NCI-H2171 (cell line): ENCODE data around the gene CRABP2.
A peak's percentile ranks its signal among the peaks of the same experiment; 100 is the strongest.

Experiments used
- DNase-seq: peaks from one replicate; lab custom pipeline; 2025; lab: John Stamatoyannopoulos, UW

Gene CRABP2

DNA sequence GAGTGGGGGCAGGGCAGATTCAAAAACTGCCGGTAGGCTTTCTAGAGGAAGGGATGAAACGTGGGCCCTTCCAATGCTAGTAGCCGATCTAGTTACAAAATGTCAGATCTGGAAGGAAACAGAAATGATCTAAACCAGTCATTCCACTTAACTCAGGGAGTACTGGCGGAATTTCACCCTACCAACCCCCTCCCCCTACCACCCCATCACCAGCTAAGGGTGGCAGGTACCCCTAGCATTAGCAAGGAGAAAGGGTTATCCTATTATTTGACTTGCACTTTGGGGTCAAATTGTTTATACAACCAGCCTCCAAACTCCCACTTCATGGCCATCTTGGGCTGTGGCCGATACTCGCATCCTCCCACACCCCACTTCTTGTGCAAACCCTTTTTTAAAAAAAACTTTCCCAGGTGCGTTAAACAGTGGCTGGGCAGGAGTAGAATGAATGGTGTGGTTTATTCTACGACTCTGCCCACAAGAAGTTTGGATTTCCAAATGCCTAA lies 36.1 kb upstream of the CRABP2 start:
- DNase-seq: no peak

DNA sequence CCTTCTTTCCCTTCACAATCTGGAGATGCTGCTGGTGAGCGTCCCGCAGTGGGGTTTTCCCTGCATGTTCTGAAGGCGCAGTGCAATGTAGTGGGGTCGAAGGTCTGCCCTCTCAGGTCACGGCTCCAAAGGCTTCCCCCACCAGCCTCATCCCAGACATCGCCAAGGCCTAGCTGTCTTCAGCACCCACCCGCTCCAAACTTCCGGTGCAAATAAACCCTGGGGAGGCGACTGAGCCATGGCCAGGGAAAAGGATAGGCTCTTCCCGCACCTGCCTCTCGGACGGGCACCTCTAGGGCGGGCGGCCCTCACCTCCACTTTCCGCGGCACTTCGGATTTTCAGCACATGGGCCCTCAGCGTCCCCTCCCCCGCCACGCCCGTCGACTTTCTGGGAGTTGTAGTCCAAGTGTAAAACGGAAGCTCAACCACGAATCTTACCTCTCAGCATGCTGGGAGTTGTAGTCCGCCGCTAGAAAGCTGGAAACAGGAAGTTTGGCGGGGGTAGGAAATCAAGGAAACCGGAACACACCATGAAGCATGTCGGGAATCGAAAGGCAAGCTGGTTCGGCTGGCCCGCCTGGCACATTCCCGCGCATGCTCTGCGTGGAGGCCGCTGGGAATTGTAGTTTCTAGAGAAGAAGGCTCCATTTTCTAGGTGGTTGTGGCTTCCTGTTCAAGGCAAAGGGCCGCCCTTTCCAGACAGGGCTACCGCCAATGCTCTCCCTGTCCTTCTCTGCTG lies 35.5 kb upstream of the CRABP2 start, which contains the start of gene MRPL24:
MRPL24 (minus strand) TSS at position 348 of the 740 bp plus-strand sequence. CDS start 2,384 bp downstream, outside the sequence.
- peak; percentile 97 for DNase-seq

DNA sequence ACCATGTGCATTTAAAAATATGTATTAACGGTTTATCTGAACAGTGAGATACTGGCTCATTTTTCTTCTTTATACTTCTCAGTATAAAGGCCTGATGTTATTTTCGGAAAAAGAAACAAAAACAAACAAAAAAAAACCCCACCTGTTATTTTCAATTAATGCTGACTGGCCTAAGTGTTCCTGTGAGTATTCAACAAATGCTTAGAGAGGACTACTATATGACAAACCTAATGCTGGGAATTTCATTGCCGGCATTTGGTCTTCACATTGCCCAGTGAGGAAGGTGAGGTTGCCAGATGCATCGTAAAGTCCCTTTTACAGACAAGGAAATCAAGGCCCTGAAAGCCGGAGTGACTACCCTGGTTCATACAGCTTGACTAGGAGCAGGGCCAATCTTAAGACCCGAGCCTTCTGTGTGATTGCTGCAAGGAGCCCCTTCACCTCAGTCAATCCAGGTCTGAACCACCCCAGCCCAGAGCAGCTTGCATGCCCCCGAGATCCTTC lies 34.9 kb upstream of the CRABP2 start:
- no peak for DNase-seq

DNA sequence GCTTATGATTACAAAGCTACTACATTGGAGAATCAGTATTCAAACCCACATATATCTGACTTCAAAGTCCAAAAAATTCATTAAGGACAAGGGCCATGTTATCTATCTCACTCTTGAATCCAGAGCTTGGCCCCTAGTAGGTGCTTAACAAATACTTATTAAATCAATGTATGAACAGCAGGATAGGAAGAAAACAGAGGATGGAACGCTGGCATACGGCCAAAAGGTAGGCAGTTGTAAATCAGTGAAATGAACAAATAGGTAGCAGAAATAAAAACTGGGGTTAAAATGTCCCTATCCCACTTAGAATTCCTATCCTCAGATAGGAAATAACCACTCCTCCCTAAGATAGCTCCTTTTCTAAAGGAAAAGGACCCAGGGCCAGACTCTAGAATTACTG lies 33.5 kb upstream of the CRABP2 start:
- DNase-seq: no peak

DNA sequence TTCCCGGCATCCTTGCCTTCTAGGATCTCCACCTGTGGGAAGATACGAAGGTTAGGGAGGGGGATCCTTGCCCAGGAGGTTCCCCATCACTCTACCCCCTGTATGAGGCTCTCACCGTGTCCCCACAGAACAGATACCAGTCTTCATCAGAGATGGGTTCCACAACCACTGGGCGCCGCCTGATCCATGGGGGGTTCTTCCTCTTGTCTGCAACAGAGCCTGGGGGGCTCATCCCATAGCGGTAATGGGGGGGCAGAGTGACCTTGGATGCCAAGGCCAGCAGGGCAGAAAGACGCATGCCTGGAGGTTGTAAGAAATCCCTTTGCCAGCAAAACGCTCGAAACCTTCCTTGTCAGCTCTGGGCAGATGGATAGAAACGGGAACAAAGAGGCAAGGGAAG lies 33.0 kb upstream of the CRABP2 start:
- no peak for DNase-seq

DNA sequence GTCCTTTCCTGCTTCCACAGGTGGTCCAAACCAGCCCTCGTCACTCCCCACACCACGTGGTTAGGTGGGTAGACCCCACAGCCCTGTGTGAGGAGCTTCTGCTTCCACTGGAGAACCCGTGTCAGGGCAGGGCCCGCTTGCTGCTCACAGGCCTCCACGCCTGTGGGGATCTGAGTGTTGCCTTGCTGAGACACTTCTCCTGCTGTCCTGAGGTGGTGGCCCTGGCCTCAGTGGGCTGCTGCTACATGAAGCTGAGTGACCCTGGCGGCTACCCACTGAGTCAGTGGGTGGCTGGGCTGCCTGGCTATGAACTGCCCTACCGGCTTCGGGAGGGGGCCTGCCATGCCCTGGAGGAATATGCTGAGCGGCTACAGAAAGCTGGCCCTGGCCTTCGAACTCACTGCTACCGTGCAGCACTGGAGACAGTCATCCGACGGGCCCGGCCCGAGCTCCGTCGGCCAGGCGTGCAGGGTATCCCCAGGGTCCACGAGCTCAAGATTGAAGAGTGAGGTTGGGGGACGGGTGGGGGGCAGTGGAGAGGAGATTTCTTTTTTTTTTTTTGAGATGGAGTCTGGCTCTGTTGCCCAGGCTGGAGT lies 28.7 kb upstream of the CRABP2 start:
- no peak for DNase-seq

DNA sequence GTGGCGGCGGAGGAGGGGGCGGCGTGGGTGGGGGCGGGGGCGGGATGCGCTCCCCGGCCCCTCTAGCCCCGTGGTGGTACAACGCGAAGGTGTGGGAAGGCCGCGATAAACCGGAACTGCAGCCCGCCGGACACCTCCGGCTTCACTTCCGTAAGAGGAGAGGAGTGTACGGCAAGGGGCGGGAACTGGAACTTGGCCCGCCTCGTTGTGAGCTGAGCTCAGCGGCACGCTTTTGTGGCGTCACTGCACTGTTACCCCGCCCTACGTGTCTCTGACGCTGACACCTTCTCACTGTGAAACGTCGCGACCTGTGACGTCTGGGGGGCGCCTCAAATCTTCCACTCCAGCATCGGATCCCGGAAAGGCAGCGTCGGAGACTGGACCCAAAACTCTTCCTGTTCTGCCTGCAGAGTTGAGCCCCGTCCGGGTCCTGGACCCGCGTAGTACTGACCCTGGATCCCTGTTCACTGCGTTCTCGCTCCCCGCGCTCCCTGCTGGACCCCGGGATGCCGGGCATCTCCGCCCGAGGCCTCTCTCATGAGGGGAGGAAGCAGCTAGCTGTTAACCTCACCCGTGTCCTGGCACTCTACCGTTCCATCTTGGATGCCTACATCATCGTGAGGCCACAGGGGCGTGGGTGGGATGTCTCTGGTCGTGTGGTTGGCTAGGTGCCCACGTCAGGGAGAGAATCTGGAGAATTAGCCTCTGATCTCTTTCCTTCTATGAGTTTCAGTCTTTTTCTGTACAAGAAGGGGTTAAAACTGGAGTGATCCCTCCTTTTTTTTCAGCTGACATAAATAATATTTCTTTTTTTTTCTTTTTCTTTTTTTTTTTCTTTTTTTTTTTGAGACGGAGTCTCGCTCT lies 23.4 kb upstream of the CRABP2 start, which contains the start of gene ISG20L2:
ISG20L2 (minus strand) TSS at position 168 of the 864 bp plus-strand sequence. CDS start 1,114 bp downstream, outside the sequence.
- DNase-seq: peak; percentile 94

DNA sequence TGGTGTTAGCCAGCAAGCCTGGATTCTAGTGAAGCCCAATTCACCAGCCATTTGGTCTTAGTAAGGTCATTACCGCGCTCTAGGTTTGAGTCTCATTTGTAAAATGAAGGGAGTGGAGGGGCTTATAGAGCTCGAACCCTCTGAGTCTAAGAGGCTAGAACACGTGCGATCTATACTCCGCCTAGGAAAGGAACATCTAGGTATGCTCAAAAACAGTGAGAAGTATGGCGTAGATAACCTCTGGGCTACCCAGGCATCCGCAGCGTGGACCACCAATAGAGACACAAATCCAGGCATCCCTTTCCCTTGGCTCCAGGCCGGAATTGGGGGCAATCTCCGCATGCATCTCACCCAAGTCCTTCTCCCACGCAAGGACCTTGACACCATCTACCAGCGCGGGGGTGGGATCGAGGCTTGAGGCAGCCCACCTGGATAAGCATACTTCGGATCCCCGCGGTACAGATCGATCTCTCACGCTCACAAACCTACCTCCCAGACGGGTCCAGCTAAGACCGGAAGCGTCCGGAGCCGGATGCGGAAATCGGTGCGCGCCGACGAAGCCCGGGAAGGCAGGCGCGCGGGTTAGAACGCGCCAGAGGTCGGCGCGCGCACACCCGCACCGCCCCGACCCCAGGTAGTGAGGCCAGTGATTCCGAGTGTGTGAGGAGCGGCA lies 22.7 kb upstream of the CRABP2 start, which contains the start of gene METTL25B:
METTL25B (plus strand) TSS at position 544 of the 673 bp plus-strand sequence. CDS start 636 bp downstream, outside the sequence.
- peak; percentile 77 for DNase-seq

DNA sequence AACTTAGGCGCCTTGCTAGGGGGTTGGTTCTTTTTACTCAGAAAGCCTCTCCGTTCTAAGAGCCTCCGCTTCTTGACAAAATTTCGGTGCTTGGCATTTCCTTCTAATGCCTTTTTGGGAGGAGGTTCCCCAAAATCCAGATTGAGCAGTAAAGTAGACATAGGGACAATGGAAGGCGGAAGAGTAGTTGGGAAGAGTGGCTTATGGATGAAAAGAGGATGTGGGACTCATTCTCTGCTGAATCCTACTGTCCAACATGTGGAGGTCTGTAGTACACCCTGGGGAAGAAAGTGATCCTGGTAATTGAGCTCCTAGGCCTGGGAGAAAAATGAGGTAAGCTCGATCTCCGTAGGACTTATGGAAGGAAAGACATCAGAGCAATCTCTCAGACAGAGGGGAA lies 22.1 kb upstream of the CRABP2 start:
- no peak for DNase-seq

DNA sequence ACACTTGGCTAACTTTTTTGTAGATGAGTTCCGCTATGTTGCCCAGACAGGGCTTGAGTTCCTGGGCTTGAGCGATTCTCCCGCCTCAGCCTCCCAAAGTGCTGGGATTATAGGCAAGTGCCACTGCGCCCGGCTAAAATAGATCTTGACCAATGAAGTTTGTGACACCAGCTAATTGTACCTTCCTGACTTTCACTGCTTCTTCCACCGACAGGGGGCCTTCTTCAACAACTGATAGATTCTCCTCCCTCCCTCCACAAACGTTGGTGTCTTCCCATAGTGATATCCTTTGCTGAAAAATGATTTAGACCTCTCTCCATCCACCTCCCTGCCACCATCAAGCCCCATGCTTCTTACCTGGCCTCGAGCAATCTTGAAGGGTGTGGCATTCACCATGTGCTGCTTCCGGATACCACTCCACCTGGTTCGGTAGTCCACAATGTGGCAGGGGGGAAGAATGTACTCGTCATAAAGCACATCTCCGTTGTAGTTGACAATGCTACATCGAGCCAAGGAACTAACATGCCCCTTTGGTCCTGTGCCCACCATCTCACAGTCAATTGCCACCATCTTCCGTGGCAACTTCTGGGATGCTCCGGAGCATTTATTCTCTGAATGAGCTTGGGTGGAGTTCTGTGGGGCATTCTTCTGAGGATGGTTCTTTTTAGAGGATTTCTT lies 21.3 kb upstream of the CRABP2 start:
- DNase-seq: peak; percentile 20

DNA sequence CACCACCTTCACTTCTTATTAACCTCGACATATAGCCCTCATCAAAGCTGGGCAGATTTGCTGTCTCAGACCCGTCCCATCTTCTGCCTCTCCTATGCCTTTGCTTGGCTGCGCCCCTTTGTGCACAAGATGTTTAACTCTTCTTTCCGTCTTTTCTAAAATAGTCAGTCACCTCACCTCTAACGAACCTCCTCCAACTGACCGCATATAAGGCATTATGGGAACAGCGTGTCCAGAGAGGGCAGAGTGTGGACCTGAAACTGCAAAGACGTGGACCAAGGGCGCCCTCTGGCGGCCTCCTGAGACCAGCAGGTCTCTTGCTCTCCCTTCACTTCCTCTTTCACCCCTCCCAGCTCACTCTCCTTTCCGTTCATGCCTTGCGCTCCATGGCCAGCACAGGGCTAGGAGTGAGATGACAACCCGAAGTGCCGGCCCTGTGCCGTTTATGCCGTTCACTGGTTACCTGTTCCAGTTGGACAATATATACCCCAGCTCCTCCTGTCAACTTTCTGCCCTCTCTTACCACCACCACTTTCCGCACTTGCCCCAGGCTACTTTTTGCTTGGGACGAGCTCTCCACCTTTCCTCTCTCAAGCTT lies 20.4 kb upstream of the CRABP2 start:
- DNase-seq: peak; percentile 39

DNA sequence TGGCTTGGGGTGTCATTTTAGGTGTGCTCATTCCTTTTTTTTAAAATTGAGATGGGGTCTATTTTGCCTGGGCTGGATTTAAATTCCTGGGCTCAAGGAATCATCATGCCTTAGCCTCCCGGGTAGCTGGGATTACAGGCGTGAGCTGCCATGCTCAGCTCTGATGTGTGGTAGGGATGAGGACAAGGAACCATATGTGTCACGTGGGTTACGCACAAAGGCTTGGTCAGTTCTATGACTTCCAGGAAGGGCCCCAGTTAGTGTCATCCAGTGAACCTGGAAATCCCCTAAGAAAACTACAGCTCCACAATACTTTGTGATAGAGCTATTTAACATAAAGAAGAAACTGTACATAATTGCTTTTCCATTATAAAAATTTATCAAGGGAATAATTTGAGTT lies 16.2 kb upstream of the CRABP2 start:
- DNase-seq: no peak

DNA sequence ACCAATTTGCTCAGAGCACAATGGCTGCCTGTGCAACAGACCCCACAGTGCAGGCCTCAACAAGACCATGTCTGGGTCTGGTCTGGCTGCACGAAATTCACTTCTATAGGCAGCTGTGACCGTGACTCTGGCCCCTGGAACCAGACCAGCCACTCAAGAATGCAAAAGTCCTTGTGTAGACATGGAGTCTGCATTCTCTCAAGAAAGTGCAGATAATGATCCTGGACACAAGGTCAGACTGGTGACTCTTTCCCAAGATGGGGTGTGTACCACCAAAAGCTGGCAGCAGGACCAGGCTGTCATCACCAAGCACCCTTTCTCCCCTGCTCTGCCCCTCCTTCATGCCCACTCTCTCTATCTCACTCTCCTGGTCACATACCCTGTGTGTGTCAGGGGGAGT lies 15.7 kb upstream of the CRABP2 start:
- DNase-seq: no peak

DNA sequence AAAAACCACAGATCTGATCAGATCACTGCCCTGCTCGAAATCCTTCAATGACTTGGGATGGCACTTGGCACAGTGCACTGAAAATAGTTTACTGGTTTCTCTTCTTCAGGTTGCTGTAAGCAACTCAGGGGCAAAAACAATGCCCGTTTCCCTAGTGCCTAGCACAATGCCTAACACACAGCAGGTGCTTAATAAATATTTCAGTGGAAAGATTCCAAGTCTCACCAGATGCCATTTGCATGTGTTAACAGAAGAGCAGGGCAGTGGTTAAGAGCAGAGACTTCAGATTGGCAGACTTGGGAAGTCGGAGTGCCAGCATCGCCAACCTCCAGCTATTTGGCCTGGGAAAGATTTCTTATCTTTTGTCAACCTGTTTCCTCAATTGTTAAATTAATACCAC lies 12.0 kb upstream of the CRABP2 start:
- DNase-seq: peak; percentile 36

DNA sequence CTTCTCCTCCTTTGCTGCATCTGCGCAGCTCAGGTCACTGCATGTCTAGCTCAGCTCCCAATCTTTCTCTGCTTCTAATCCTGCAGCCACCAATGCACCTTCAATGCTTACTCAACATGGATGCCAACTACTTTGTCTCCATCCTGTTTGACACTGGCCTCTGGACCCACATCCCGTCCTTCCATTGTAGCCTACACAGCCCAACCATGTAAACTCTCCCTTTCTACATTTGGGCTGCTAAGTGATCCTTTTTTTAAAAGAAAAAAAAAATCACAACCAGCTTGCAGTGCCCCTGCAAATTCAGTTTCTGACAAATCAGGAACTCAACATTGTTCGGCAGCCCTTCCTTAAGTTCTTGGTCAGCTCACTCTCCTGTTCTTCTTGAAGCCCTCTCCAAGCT lies 9.4 kb upstream of the CRABP2 start:
- no peak for DNase-seq

DNA sequence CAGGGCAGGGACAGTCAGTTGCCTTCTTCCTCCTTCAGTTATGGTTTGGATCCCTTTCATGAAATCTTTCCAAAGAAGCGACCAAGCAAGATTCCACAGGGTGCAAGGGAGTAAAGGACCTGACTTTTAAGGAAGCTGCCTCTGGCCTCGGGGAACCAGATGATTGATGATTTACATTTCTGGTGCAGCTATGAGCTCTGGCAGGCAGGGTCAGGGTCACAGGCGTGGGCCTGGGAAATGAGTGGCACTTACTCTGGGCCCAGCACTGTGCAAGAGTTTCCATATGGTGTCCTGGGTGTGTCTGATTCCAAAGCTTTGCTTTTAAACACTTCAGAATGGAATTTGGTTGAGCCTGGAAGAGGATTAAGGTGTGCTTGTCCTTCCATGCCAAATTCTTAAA lies 7.2 kb upstream of the CRABP2 start:
- DNase-seq: no peak

DNA sequence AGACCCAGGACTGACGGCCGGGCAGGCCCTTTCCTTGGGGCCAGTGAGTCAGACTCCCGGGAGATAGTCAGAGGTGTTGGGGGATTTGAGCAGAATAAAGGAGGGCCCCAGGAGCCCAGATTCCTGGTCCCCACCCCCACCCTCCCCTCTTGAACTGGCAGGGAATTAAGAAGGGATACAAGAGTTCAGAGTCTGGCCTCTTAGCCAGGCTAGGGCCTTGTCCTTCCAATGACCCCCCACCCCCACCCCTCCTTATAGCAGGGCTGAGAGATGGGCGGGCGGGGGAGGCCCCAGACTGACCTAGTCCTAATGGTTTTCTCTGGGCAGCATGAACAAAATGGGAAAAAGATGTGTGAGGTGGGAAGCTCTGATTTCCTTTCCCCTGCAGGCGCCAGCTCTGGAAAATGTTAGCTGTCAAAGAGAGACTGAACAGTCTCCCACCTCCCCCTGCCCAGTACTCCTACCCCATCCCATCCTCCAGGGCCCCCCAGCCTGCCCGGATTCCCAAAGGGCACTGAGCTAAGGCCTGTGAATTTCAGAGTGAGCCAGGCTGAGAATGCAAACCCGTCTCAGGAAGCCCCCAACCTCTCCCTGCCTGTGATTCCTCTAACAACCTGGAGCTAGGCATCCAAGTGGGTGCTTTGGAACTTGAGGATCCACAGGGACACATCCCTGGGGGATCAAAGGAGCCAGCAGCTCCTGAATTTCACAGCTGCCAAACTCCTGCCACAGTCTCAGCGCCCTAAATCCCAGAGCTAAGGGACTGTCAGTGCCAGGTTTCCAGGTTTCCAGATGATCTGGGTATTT lies 5.8 kb upstream of the CRABP2 start:
- no peak for DNase-seq

DNA sequence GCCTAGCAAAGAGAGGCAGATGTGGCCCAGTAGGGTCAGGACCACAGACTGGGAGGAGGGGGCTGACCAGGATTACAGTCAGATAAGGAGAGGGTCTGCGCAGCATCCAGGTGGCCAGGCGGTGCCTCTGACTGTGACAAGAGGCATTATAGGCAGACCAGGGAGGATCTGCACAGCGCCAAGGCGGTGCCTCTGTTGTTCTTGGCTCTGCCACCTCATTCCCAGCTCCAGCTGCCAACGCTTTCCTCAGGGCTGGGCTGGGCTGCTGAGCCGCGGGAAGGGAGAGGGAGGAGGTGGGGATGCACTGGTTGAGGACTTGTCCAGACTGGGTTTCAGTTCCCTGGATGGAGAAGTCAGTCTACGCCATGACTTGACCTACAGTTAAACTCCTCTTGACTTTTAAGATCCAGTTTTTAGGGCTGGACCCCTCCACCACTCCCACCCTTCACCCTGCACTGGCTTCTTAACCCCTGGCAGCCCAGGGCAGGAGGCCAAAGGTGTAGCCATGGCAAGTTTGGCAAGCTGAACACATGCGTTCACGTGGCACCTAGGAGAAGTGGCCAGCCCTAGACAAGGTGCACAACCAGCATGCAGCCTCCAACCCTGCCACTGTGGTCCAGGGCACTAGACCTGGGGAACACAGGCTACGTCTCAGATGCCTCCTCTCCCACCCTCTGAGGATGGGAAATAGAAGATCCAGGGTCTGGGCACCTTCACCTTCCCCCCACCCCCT lies 4.5 kb upstream of the CRABP2 start:
- peak; percentile 37 for DNase-seq

DNA sequence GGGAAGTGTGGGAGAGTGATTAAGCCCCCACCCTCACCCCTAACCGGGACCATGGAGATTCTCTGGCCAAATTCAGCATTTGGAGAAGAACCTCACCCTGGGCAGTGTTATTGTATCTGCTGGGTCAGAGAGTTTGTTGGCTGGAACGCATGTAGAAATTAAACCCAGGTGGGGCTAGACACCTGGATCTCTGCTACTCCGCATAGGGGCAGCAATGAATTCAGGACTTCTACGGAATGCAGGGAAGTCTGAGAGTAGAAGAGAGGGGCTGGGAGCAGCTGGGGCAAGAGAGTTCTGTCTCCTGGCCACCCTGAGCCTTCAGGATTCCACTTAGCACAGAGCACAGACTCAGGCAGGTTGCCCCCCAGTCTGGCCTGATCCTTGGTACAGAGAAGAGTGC lies 3.6 kb upstream of the CRABP2 start:
- no peak for DNase-seq
